A673 (cell line): Measurements from ENCODE around the gene PNMA1. TPM values are rescaled to one million over a fixed set of nuclear protein-coding genes. Genes with fewer than 3 reads are reported as not detected.

Source experiments
- BruUV-seq: library from RNA; stranded (reverse); fragments of 400-500 nt; replicated peaks from 2 replicates; lab custom pipeline; 2021; lab: Mats Ljungman, UMichigan
- CTCF ChIA-PET: fragments of 300-600 bp; sonication (Branson Sonifier 250); formaldehyde crosslinking; loops from one replicate; lab custom pipeline; 2022; ENCODE audit warnings: antibody characterized with exemption; lab: Charles Lee
- POLR2A ChIA-PET: fragments of 300-600 bp; sonication (Branson Sonifier 250); formaldehyde crosslinking; loops from one replicate; lab custom pipeline; 2022; ENCODE audit warnings: antibody characterized with exemption; ENCODE audit not compliant: low non-redundant PET; lab: Charles Lee
- DNase-seq: peaks from one replicate; pipeline ENCODE4 v3.0.0-alpha.2; 2015; ENCODE audit warnings: low spot score
- H3K27ac ChIP-seq: fragments of 200-600 bp; sonication (generic); 2 replicates; pipeline ENCODE4 v1.5.1; 2016; ENCODE audit warnings: mixed run types, low read depth, mild to moderate bottlenecking, mixed read lengths, antibody characterized with exemption, low read length; ENCODE audit not compliant: poor library complexity, severe bottlenecking
- H3K27me3 ChIP-seq: fragments of 200-600 bp; sonication (generic); replicated peaks from 2 replicates; pipeline ENCODE4 v1.6.1; 2017; ENCODE audit warnings: mixed run types, low read depth, mild to moderate bottlenecking, mixed read lengths, antibody characterized with exemption, low read length; ENCODE audit not compliant: insufficient read depth, poor library complexity
- H3K36me3 ChIP-seq: fragments of 200-600 bp; sonication (generic); 2 replicates; pipeline ENCODE4 v1.6.1; 2016; ENCODE audit warnings: mixed run types, mild to moderate bottlenecking, mixed read lengths, antibody characterized with exemption, low read length; ENCODE audit not compliant: insufficient read depth, poor library complexity, severe bottlenecking
- H3K4me1 ChIP-seq: fragments of 200-600 bp; sonication (generic); 2 replicates; pipeline ENCODE4 v1.6.1; 2017; ENCODE audit warnings: mixed run types, mild to moderate bottlenecking, mixed read lengths, antibody characterized with exemption, low read length; ENCODE audit not compliant: insufficient read depth, poor library complexity, severe bottlenecking
- H3K4me3 ChIP-seq: fragments of 200-600 bp; sonication (generic); 2 replicates; pipeline ENCODE4 v1.5.1; 2016; ENCODE audit warnings: low read depth, mixed run types, mild to moderate bottlenecking, mixed read lengths, low read length; ENCODE audit not compliant: poor library complexity, severe bottlenecking
- H3K9me3 ChIP-seq: fragments of 200-600 bp; sonication (generic); 2 replicates; pipeline ENCODE4 v1.6.1; 2016; ENCODE audit warnings: mixed run types, low read depth, mild to moderate bottlenecking, mixed read lengths, antibody characterized with exemption, low read length; ENCODE audit not compliant: poor library complexity, severe bottlenecking
- EZH2 ChIP-seq: fragments of 200-600 bp; sonication (generic); IDR thresholded peaks from 2 replicates; pipeline ENCODE4 v1.6.1; 2017; ENCODE audit warnings: borderline replicate concordance, low read depth, mild to moderate bottlenecking, mixed read lengths, antibody characterized with exemption, low read length; ENCODE audit not compliant: poor library complexity, severe bottlenecking
- intact Hi-C: fragments of 100-400 bp; cut with micrococcal nuclease; formaldehyde crosslinking; loops from one replicate; pipeline ENCODE4 v1.10.0; 2022; ENCODE audit not compliant: unreplicated experiment
- total RNA-seq: library from RNA; stranded (reverse); gene quantifications from 2 replicates; pipeline ENCODE4 v1.2.3, GENCODE V29; 2021
- TF ChIP-seq, protein P1 (sequence below): fragments of 300-800, 200-600 bp; sonication (generic); conservative IDR thresholded peaks from 2 replicates; pipeline ENCODE4 v1.5.1; 2017; ENCODE audit warnings: low read depth, mild to moderate bottlenecking, antibody characterized with exemption, low read length, moderate library complexity, mixed read lengths

Gene PNMA1
- total RNA-seq, 1 experiment from 2014 or later, result 51.4 TPM

DNA sequence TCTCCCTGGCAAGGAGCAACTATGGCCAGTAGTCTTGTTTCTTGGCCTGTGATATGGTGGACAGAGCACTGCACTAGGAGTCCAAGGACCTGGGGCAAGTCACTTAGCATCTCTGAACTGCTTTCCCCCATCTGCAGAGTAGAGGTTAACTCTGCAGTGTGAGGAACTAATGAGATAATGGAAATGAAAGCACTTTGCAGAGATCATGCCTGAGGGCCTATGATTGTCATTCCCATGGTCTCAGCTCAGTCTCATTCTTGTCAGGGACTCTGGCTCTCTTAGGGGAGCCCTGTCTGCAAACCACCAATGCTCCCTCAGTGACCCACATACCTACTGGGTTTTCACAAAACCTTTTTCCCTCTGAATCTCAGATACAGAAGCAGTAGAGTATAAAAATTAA, 6.5 kb upstream of the PNMA1 start:
- peaks cover 67% of the 10 kb centered on the region for H3K36me3 ChIP-seq
- TF ChIP-seq EZH2, result no peak
- TF ChIP-seq, protein P1, sequence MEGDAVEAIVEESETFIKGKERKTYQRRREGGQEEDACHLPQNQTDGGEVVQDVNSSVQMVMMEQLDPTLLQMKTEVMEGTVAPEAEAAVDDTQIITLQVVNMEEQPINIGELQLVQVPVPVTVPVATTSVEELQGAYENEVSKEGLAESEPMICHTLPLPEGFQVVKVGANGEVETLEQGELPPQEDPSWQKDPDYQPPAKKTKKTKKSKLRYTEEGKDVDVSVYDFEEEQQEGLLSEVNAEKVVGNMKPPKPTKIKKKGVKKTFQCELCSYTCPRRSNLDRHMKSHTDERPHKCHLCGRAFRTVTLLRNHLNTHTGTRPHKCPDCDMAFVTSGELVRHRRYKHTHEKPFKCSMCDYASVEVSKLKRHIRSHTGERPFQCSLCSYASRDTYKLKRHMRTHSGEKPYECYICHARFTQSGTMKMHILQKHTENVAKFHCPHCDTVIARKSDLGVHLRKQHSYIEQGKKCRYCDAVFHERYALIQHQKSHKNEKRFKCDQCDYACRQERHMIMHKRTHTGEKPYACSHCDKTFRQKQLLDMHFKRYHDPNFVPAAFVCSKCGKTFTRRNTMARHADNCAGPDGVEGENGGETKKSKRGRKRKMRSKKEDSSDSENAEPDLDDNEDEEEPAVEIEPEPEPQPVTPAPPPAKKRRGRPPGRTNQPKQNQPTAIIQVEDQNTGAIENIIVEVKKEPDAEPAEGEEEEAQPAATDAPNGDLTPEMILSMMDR, result no peak
- no peak for DNase-seq
- ChIA-PET CTCF (no interaction called here), POLR2A (no interaction called here)
- no peak overlapping the region for H3K27ac ChIP-seq
- no peaks in the 10 kb centered on the region for H3K27me3 ChIP-seq
- no peak overlapping the region for H3K4me3 ChIP-seq
- H3K9me3 ChIP-seq, result no peaks in the 10 kb centered on the region
- peaks cover 22% of the 10 kb centered on the region for H3K4me1 ChIP-seq
- intact Hi-C loops, result no loop called here
- BruUV-seq, result no TSS peak

DNA sequence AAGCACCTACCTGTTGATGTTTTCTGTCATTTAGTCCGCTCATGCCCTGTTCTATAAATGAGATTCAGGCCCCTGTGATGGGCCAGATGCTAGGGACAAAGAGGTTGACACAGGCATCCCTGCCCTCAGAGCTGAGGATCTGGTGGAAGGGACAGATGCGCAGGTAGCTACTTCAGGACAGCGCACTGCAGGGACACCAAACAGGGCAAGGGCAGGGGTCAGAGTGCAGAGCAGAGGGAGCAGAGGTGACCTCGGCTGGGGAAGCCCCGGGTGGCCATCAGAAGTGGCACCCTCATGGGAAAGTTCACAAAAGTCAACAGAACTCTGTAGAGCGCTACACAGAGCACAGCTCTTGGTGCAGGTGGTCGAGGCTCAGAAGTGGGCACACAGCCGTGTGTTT, 5.6 kb upstream of the PNMA1 start:
- no peak for DNase-seq
- POLR2A ChIA-PET, result no interaction called here

DNA sequence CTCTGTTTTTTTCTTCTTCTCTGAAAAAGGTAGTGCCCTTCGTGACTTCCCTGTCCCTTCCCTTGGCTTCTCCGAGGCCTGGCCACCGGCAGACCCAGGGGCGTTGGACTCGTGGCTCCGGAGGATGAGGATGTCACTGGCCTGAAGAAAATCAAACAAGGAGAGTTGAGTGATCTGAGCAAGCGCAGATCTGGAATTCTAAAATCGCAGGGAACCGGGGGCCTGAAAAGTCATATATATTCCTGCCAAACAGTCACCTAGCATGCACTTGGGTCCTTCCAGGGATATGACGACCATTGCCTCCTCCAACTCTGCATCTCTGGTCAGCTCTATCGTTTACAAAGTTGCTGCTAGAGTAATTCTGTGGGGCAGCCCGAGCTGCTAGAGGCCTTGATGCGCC, 5.2 kb upstream of the PNMA1 start:
- no TSS peak for BruUV-seq
- H3K27me3 ChIP-seq, result no peaks in the 10 kb centered on the region
- TF ChIP-seq, protein P1, result no peak
- TF ChIP-seq EZH2, result no peak
- DNase-seq, result no peak
- no peak overlapping the region for H3K27ac ChIP-seq
- POLR2A ChIA-PET, result no interaction called here
- no peaks in the 10 kb centered on the region for H3K9me3 ChIP-seq
- H3K4me1 ChIP-seq, result peaks cover 17% of the 10 kb centered on the region
- CTCF ChIA-PET, result no interaction called here
- intact Hi-C loops, result no loop called here
- H3K4me3 ChIP-seq, result no peak overlapping the region
- H3K36me3 ChIP-seq, result peaks cover 59% of the 10 kb centered on the region

More for the DNA sequence above, 5.6 kb upstream of the PNMA1 start:
- TF ChIP-seq, protein P1, result no peak
- no peak for TF ChIP-seq EZH2
- Histone ChIP-seq H3K4me3 (no peak overlapping the region), H3K4me1 (peaks cover 17% of the 10 kb centered on the region), H3K27me3 (no peaks in the 10 kb centered on the region), H3K27ac (no peak overlapping the region), H3K36me3 (peaks cover 59% of the 10 kb centered on the region), H3K9me3 (no peaks in the 10 kb centered on the region)
- no TSS peak for BruUV-seq
- intact Hi-C loops, result no loop called here
- CTCF ChIA-PET, result no interaction called here
